Nephron (organoid): ENCODE data around the gene NTRK1.
A peak's percentile ranks its signal among the peaks of the same experiment; 100 is the strongest.

Experiments
- H3K27ac Mint-ChIP-seq, 3 experiments: 2 replicates each; pipeline ENCODE4 v1.8.0; 2020; ENCODE audit warnings: mixed read lengths in 3 of 3, mild to moderate bottlenecking in 2 of 3, moderate library complexity in 1 of 3
- H3K27me3 Mint-ChIP-seq: 2 replicates; pipeline ENCODE4 v1.8.0; 2021; ENCODE audit warnings: low read depth, mild to moderate bottlenecking, moderate library complexity, mixed read lengths
- H3K36me3 Mint-ChIP-seq: 2 replicates; pipeline ENCODE4 v1.8.0; 2020; ENCODE audit warnings: low read depth, mixed read lengths
- H3K4me1 Mint-ChIP-seq: 2 replicates; pipeline ENCODE4 v1.8.0; 2020; ENCODE audit warnings: mixed read lengths
- H3K4me3 Mint-ChIP-seq, 3 experiments: 2 replicates each; pipeline ENCODE4 v1.8.0; 2020; ENCODE audit warnings: mild to moderate bottlenecking in 3 of 3, mixed read lengths in 3 of 3, moderate library complexity in 2 of 3
- H3K9me3 Mint-ChIP-seq: 2 replicates; pipeline ENCODE4 v1.8.0; 2020; ENCODE audit warnings: mixed read lengths
- TF ChIP-seq, protein P1 (sequence below), 3 experiments: fragments of 200-600 bp; sonication (generic); IDR thresholded peaks; one replicate each; pipeline ENCODE4 v1.5.0; 2021; ENCODE audit warnings: antibody characterized with exemption in 3 of 3; ENCODE audit not compliant: unreplicated experiment in 3 of 3

Gene NTRK1

DNA sequence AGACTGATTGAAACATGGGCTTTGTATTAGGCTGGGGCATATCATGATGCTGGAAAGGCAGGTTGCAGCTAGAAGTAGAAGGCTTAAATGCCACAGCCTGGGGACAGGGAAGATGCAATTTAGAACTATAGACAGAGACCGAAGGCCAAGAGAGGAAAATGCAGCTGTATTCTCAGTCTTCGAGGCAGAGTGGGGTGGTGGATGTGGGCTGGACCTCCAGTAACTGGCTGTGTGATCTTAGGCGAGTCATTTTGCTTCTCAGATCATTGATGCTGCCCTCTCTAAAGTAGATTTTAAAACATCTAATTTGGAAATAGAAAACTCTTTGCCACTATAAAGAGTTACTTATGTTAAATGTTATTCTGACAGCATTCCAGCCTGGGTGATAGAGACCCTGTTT, 26.3 kb upstream of the NTRK1 start:
- no peak overlapping the region for H3K4me3 Mint-ChIP-seq
- H3K4me1 Mint-ChIP-seq, result peaks cover 20% of the 10 kb centered on the region
- no peak overlapping the region for H3K27ac Mint-ChIP-seq
- peaks cover 74% of the 10 kb centered on the region for H3K27me3 Mint-ChIP-seq
- TF ChIP-seq, protein P1, sequence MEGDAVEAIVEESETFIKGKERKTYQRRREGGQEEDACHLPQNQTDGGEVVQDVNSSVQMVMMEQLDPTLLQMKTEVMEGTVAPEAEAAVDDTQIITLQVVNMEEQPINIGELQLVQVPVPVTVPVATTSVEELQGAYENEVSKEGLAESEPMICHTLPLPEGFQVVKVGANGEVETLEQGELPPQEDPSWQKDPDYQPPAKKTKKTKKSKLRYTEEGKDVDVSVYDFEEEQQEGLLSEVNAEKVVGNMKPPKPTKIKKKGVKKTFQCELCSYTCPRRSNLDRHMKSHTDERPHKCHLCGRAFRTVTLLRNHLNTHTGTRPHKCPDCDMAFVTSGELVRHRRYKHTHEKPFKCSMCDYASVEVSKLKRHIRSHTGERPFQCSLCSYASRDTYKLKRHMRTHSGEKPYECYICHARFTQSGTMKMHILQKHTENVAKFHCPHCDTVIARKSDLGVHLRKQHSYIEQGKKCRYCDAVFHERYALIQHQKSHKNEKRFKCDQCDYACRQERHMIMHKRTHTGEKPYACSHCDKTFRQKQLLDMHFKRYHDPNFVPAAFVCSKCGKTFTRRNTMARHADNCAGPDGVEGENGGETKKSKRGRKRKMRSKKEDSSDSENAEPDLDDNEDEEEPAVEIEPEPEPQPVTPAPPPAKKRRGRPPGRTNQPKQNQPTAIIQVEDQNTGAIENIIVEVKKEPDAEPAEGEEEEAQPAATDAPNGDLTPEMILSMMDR (IDR thresholded peaks at IDR 0.05; ENCODE audit: unreplicated experiment in 3 of 3), result no peak
- H3K9me3 Mint-ChIP-seq, result no peaks in the 10 kb centered on the region
- no peaks in the 10 kb centered on the region for H3K36me3 Mint-ChIP-seq

DNA sequence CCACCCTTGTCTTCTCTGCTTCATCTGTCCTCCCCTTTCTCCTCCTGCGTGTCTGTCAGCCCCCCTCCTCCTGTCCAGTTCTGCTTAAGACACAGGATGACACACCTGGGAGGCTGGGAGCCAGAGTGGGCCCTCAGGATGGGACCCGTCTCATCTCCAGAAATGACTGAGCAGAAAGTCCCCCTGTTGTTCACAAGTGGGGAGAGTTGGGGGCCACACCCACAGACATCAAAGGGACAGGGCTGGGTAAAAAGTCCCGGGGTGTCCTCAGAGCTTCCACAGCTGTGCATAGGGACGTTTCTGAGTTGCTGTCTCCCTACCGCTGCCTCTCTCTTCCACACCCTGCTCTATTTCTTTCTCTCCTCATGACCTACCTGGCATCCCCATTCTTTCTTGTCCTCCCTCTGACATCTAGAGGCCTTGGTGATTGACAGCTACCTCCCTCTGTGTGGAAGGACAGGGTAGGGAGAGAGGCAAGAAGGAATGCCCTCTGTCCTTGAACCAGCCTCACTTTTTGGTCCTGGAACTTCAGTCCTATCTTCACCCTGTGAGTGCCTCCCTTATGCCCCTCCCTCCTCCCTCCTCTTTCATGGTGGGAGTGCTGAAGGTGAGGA, 24.5 kb upstream of the NTRK1 start:
- no peak overlapping the region for H3K27ac Mint-ChIP-seq
- TF ChIP-seq, protein P1 (IDR thresholded peaks at IDR 0.05; ENCODE audit: unreplicated experiment in 3 of 3), result no peak
- H3K36me3 Mint-ChIP-seq, result no peaks in the 10 kb centered on the region
- H3K9me3 Mint-ChIP-seq, result no peaks in the 10 kb centered on the region
- no peak overlapping the region for H3K4me3 Mint-ChIP-seq
- H3K4me1 Mint-ChIP-seq, result peaks cover 20% of the 10 kb centered on the region
- peaks cover 82% of the 10 kb centered on the region for H3K27me3 Mint-ChIP-seq

- Mint-ChIP-seq H3K27me3 (peaks cover 79% of the 10 kb centered on the region), H3K27ac (no peak overlapping the region), H3K9me3 (no peaks in the 10 kb centered on the region), H3K4me1 (peaks cover 20% of the 10 kb centered on the region), H3K4me3 (no peak overlapping the region), H3K36me3 (no peaks in the 10 kb centered on the region)
- TF ChIP-seq, protein P1 (IDR thresholded peaks at IDR 0.05; ENCODE audit: unreplicated experiment in 3 of 3), result no peak
These were observed 23.8 kb upstream of the NTRK1 start for GRCh38 chr1:156836892-156837291.

- peaks cover 7% of the 10 kb centered on the region for H3K36me3 Mint-ChIP-seq
- no peak overlapping the region for H3K27ac Mint-ChIP-seq
- H3K27me3 Mint-ChIP-seq, result peaks cover 83% of the 10 kb centered on the region
- TF ChIP-seq, protein P1 (IDR thresholded peaks at IDR 0.05; ENCODE audit: unreplicated experiment in 3 of 3), result peak; percentile 75 to 79 (median 76)
- peaks cover 20% of the 10 kb centered on the region for H3K4me1 Mint-ChIP-seq
- no peaks in the 10 kb centered on the region for H3K9me3 Mint-ChIP-seq
- H3K4me3 Mint-ChIP-seq, result no peak overlapping the region
These were observed 21.7 kb upstream of the NTRK1 start for GRCh38 chr1:156838972-156839371.

- Mint-ChIP-seq H3K36me3 (peaks cover 7% of the 10 kb centered on the region), H3K27ac (no peak overlapping the region), H3K9me3 (no peaks in the 10 kb centered on the region), H3K4me3 (no peak overlapping the region), H3K27me3 (peaks cover 83% of the 10 kb centered on the region), H3K4me1 (peaks cover 18% of the 10 kb centered on the region)
- TF ChIP-seq, protein P1 (IDR thresholded peaks at IDR 0.05; ENCODE audit: unreplicated experiment in 3 of 3), result no peak
These were observed 21.1 kb upstream of the NTRK1 start for GRCh38 chr1:156839426-156840109.
